Fibroblast of mammary gland (primary cell): ENCODE data around the gene IL1B.
"Not testable (repeated sequence)": the region's sequence is repeated elsewhere in the genome, so short reads cannot be mapped to it uniquely, and the experiment has no call there.

Experiments
- DNase-seq: peaks from one replicate; pipeline ENCODE4 v3.0.0-alpha.2; 2010; ENCODE audit warnings: low read depth
- H3K4me3 ChIP-seq: 2 replicates; pipeline ENCODE4 v1.5.1; 2011; ENCODE audit warnings: low read depth, mild to moderate bottlenecking, low read length, moderate library complexity; ENCODE audit not compliant: control insufficient read depth
- CTCF ChIP-seq: conservative IDR thresholded peaks from 2 replicates; pipeline ENCODE4 v1.5.1; 2011; ENCODE audit warnings: low read depth, low read length, inconsistent platforms; ENCODE audit not compliant: control insufficient read depth, insufficient read depth

Gene IL1B

DNA sequence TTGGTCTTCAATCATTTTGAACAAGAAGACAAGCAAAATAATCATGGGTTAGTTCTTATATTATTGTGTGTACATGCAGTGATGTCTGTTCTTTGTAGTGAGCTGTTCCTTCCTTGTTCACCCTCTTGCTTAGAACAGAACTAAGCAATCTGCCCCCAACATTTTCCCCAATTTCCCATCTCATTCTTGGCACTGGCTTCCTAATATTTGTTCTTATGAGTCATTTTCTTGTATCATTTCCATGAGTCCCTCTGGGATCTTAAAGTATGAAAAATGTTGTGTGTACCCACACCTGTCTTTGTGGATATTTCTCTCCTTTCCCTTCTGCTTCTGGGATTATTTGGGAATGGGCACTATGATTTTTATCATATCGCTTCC, 3.5 kb upstream of the IL1B start:
- no peak for TF ChIP-seq CTCF

DNA sequence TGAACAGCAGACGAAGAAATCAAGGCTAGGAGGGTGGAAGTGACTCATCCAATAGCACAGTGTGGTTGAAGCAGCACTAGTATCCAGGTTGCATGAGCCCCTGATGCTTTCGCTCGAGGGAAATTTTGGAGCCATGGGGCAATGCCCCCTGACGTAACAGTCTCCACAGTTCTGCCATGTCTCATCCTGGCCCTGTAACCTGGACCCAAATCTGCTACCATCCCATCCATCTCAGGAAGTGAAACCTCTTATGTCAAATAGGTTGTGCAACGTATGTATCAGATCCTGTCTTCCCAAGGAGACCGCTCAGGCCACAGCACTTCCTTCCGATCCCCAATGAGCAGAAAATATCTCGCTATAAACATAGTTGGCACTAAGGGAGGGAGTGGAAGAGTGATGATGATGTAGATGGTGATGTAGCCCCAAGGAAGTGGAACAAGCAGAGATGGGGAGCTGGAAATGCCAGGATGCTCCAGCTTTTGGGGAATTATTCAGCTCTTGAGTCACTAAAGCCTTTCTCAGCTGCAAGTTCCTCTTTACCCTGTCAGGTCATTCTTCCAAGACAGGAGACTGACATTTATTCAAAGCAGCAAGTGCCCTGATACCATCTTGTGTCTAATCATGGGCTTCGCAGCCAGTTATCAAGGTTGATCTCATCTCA, 3.0 kb upstream of the IL1B start:
- no peak overlapping the region for H3K4me3 ChIP-seq
- TF ChIP-seq CTCF: no peak
- DNase-seq: peak; percentile 38

More for the DNA sequence above, 3.5 kb upstream of the IL1B start:
- H3K4me3 ChIP-seq: no peak overlapping the region
- no peak for DNase-seq

DNA sequence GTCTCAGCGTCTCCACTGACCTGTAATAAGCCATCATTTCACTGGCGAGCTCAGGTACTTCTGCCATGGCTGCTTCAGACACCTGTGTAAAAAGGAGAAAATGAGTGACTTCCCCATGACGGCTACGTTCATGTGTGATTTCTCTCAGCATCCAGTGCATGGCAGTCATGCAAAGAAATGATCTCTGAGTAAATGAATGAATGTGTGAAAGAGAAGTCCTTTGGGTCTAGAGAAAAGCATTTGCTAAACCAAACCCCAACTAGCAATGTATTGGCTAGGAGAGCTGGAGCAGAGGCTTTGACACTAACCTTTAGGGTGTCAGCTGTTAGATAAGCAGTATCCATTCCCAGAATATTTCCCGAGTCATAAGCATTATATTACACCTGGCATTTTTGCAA, 417 bp downstream of the IL1B start:
- no peak for DNase-seq
- H3K4me3 ChIP-seq: no peak overlapping the region

GRCh38 chr2:112835536-112836162, 930 bp downstream of the IL1B start:
- no peak overlapping the region for H3K4me3 ChIP-seq
- no peak for TF ChIP-seq CTCF
- peak; percentile 34 for DNase-seq

More for the DNA sequence above, 417 bp downstream of the IL1B start:
- no peak for TF ChIP-seq CTCF

DNA sequence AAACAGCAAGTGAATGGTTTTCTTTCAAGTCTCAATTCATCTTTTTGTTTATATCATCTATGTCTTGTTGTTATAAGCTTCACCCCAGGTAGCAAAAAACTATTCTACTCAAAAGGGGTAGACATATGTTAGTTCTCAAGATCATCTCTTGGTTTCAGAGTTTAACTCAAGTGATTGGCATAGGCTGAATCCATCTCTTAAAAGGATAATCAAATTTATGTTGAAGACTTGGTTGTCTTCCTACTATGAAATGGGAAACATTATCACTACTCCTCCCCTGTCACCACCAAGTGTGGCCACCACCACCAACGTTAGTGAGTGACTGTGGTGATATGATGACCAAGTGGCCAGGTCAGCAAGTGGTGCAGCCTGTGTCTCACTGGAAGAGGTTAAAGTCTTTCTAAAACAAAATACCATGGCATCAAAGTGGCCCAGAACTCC, 1.5 kb downstream of the IL1B start:
- DNase-seq: no peak
- TF ChIP-seq CTCF: no peak
- H3K4me3 ChIP-seq: no peak overlapping the region

GRCh38 chr2:112834396-112835037, 2.1 kb downstream of the IL1B start:
- peak; percentile 29 for DNase-seq
- H3K4me3 ChIP-seq: no peak overlapping the region
- no peak for TF ChIP-seq CTCF

DNA sequence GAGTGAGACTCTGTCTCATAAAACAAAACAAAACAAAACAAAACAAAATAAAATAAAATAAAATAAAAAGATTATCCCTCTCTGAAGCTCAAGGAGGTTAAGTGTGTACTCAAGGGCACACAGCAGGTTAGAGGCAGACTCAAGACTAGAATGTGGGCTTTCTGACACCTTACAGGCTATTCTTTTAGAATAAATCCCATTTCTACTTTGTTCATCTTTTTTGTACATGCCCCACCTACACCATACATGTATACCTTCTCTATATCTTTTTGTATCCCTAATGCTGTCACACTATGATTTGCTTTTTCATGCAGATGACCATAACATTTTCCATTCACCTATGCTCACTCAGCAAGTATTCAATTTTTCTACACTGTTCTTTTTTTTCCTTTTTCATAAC, 2.6 kb downstream of the IL1B start:
- no peak for TF ChIP-seq CTCF
- no peak overlapping the region for H3K4me3 ChIP-seq
- no peak for DNase-seq

GRCh38 chr2:112833639-112833931, 3.0 kb downstream of the IL1B start:
- DNase-seq, H3K4me3 ChIP-seq: not testable (repeated sequence)
